ENCODE results near the gene KLHL30. TPM values are rescaled to one million over a fixed set of nuclear protein-coding genes. Genes with fewer than 3 reads are reported as not detected.

Gene KLHL30
- total and polyA plus RNA-seq, 4 donors, result 0.10 to 0.28 (median 0.13) TPM

DNA sequence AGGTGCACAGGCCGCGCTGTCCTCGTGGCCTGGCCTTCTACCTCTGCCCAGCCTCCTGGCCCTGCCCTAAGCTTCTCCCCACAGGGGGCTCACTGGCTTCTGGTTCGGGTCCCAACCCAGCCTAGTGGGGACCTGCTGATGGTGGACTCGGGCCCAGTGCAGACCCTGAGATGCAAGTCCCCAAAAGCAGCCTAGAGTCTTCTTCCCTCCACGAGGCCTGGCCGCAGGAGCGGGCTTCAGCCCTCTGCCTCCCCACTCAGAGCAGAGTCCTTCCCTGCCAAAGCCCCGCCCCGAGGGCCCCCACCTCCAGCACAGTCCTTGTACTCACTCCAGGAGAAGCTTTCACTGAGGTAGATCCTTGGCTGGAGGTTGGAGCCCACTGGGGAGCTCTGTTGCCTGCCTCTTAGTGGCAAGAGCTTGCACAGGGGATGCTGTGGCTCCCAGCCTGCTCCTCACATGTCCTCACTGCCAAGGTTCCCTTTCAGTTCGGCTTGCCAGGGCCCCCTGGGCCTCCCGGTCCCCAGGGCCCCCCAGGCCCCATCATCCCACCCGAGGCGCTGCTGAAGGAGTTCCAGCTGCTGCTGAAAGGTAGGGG lies 23.9 kb downstream of the KLHL30 start:
- Histone ChIP-seq H3K27me3 (ENCODE audit: control insufficient read depth, insufficient read depth, low read length) (peaks cover 45% of the 10 kb centered on the region), H3K36me3 (ENCODE audit: control insufficient read depth, insufficient read depth, low read length) (peaks cover 26% of the 10 kb centered on the region), H3K27ac (ENCODE audit: low read depth, low read length) (no peak overlapping the region), H3K9me3 (ENCODE audit: control insufficient read depth, insufficient read depth, low read length) (no peaks in the 10 kb centered on the region), H3K4me3 (ENCODE audit: low read depth, low read length) (no peak overlapping the region), H3K4me1 (ENCODE audit: control insufficient read depth, insufficient read depth, low read length) (peaks cover 36% of the 10 kb centered on the region)
- WGBS (ENCODE audit: insufficient coverage), result 88% methylated on average over 12 of the region's 14 CpGs
- no peak for DNase-seq (ENCODE audit: low read depth in 4 of 6, low spot score in 6 of 6)

DNA sequence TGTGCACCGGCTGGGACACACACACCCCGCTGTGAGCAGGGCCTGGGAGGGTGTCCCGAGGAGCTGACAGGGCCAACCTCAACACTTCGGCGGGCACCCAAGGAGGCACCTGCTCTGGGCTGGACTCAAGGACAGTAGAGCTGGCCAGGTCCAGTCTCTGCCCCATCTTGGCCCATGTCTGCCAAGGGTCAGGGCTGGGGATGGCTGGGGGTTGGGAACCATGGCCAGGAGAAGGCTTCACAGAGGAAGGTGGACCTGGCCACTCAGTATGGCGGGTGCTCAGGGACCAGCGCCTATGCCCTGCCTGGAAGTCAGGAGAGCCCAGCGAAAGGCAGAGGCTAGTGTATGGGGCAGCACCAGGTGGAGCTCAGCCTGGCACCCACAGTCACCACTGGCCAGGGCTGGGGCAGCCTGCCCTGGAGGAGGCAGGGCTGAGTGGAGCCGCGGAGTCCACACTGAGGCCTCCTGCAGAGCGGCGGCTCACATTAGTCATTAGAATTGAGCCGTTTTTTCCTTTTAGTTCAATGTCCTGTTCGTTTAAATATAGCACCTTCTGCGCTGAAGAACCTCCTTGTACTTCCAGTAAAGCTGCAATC lies 24.5 kb downstream of the KLHL30 start:
- peaks cover 32% of the 10 kb centered on the region for H3K36me3 ChIP-seq (ENCODE audit: control insufficient read depth, insufficient read depth, low read length)
- DNase-seq (ENCODE audit: low read depth in 4 of 6, low spot score in 6 of 6), result no peak
- WGBS (ENCODE audit: insufficient coverage), result 81% methylated on average over 12 of the region's 15 CpGs
- peaks cover 36% of the 10 kb centered on the region for H3K4me1 ChIP-seq (ENCODE audit: control insufficient read depth, insufficient read depth, low read length)
- H3K27ac ChIP-seq (ENCODE audit: low read depth, low read length), result no peak overlapping the region
- peaks cover 41% of the 10 kb centered on the region for H3K27me3 ChIP-seq (ENCODE audit: control insufficient read depth, insufficient read depth, low read length)
- no peaks in the 10 kb centered on the region for H3K9me3 ChIP-seq (ENCODE audit: control insufficient read depth, insufficient read depth, low read length)
- no peak overlapping the region for H3K4me3 ChIP-seq (ENCODE audit: low read depth, low read length)

DNA sequence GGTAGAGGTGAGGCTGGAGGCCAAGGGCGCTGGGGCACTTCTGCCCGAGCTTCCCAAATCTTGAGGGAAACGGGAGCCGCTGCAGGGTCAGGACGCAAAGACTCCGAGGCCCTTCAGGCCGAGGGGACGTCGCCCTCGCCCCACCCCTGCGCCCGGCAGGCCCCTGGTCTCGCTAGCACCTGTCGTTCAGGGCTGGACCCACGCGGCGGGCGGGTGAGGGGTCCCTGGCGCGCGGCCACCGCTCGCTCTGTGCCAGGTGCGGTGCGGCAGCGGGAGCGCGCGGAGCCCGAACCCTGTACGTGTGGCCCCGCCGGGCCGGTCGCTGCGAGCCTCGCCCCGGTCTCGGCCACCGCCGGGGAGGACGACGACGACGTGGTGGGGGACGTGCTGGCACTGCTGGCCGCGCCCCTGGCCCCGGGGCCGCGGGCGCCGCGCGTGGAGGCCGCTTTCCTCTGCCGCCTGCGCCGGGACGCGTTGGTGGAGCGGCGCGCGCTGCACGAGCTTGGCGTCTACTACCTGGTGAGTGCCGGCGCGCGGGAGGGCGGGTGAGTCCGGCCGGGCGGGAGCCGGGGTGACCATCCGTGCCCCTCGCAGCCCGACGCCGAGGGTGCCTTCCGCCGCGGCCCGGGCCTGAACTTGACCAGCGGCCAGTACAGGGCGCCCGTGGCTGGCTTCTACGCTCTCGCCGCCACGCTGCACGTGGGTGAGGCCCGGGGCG lies 25.2 kb downstream of the KLHL30 start:
- peaks cover 29% of the 10 kb centered on the region for H3K4me1 ChIP-seq (ENCODE audit: control insufficient read depth, insufficient read depth, low read length)
- no peak overlapping the region for H3K4me3 ChIP-seq (ENCODE audit: low read depth, low read length)
- DNase-seq (ENCODE audit: low read depth in 4 of 6, low spot score in 6 of 6), result peak in 2 of 6 donors; percentile 25 to 34
- no peaks in the 10 kb centered on the region for H3K9me3 ChIP-seq (ENCODE audit: control insufficient read depth, insufficient read depth, low read length)
- 2% methylated on average over 95 of the region's 95 CpGs for WGBS (ENCODE audit: insufficient coverage)
- peaks cover 35% of the 10 kb centered on the region for H3K27me3 ChIP-seq (ENCODE audit: control insufficient read depth, insufficient read depth, low read length)
- H3K36me3 ChIP-seq (ENCODE audit: control insufficient read depth, insufficient read depth, low read length), result peaks cover 38% of the 10 kb centered on the region
- no peak overlapping the region for H3K27ac ChIP-seq (ENCODE audit: low read depth, low read length)

DNA sequence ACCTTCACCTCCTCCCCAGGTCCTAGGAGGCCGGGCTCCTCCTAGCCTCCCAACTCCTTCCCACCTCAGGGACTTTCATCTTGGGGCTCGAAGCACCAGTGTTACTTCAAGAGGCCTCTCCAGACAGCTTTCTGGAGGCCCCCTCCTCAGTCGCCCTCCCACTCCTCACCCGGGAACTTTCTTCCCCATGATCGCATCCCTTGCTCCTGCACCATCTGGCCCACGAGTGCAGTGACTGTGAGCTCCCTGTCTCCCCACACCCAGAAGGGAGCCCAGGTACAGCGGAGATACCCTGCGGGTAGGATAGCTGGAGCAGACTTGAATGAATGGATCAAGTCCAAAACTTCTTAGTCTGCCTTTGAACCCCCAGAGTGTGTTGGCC lies 26.4 kb downstream of the KLHL30 start:
- WGBS (ENCODE audit: insufficient coverage), result 100% methylated on average over 5 of the region's 8 CpGs
- DNase-seq (ENCODE audit: low read depth in 4 of 6, low spot score in 6 of 6), result no peak

DNA sequence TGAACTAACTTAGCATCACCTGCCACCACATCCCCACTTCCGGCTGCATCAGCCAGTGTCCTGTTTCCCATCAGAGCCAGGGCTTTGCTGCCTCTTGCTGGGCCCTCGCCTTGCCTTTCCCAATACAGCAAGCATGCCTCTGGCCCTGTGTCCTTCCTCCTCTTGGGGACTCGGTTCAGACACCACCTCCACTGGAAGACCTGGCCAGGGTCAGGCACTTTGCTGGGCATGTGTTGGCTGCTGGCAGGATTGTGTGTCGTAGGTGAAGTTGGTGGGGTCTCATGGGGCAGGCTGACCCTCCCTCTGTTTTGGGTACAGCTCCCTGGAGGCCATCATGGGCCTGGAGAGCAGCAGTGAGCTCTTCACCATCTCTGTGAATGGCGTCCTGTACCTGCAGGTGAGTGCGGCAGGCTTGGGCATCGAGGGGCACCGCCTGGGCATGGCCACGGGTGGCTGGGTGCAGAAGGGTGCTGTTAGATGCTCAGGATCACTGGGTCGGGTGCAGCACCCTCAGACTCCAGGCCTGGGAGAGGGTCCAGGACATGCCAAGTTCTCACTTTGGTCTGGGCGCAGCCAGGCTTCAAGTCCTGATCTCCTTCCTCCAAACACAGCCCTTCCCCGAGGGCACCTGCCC lies 26.9 kb downstream of the KLHL30 start:
- Histone ChIP-seq H3K4me1 (ENCODE audit: control insufficient read depth, insufficient read depth, low read length) (peaks cover 17% of the 10 kb centered on the region), H3K4me3 (ENCODE audit: low read depth, low read length) (no peak overlapping the region), H3K9me3 (ENCODE audit: control insufficient read depth, insufficient read depth, low read length) (no peaks in the 10 kb centered on the region), H3K27me3 (ENCODE audit: control insufficient read depth, insufficient read depth, low read length) (peaks cover 22% of the 10 kb centered on the region), H3K27ac (ENCODE audit: low read depth, low read length) (no peak overlapping the region), H3K36me3 (ENCODE audit: control insufficient read depth, insufficient read depth, low read length) (peaks cover 51% of the 10 kb centered on the region)
- no peak for DNase-seq (ENCODE audit: low read depth in 4 of 6, low spot score in 6 of 6)
- WGBS (ENCODE audit: insufficient coverage), result 96% methylated on average over 11 of the region's 12 CpGs

More for the DNA sequence above, 26.4 kb downstream of the KLHL30 start:
- H3K4me3 ChIP-seq (ENCODE audit: low read depth, low read length), result no peak overlapping the region
- peaks cover 46% of the 10 kb centered on the region for H3K36me3 ChIP-seq (ENCODE audit: control insufficient read depth, insufficient read depth, low read length)
- peaks cover 27% of the 10 kb centered on the region for H3K27me3 ChIP-seq (ENCODE audit: control insufficient read depth, insufficient read depth, low read length)
- H3K27ac ChIP-seq (ENCODE audit: low read depth, low read length), result no peak overlapping the region
- peaks cover 22% of the 10 kb centered on the region for H3K4me1 ChIP-seq (ENCODE audit: control insufficient read depth, insufficient read depth, low read length)
- no peaks in the 10 kb centered on the region for H3K9me3 ChIP-seq (ENCODE audit: control insufficient read depth, insufficient read depth, low read length)

DNA sequence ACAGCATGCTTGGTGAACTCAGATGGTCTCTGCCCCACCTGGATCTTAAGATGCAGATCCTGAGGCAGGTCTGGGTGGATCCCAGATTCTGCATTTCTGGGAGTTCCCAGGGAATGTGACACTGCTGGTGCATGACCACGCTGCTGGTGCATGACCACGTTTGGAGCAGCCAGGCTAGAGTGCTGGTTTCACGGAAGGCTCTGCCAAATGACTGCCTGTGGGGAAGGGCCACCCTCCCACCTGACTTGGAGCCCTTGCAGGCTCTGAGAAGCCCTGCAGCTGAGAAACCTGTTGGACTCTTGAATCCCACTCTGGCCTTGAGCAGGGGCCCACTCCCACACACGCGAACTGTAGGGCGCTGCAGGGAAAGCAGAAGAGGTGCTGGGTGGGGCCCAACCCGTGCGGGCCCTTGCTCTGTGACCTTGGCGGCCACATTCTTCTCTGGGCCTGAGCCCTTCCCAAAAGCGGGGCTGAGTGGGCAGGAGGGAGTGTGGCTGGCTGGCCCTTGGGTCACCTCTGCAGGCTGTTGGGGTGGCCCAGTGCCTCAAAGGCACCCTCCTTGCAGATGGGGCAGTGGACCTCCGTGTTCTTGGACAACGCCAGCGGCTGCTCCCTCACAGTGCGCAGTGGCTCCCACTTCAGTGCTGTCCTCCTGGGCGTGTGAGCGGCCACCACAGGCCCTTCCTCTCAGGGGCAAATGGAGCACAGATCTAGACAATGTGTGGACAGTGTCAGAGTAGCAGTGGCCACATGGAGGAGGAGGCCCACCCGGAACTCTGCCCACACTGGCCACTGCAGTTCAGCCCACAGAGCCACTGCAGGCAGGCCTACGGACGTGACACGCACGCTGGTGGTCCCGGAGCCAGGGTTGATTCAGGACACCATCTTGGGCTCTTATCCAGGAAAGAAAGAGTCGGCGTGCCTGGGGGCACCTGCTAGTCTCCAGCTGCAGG lies 28.2 kb downstream of the KLHL30 start:
- Histone ChIP-seq H3K9me3 (ENCODE audit: control insufficient read depth, insufficient read depth, low read length) (no peaks in the 10 kb centered on the region), H3K27me3 (ENCODE audit: control insufficient read depth, insufficient read depth, low read length) (peaks cover 19% of the 10 kb centered on the region), H3K36me3 (ENCODE audit: control insufficient read depth, insufficient read depth, low read length) (peaks cover 55% of the 10 kb centered on the region), H3K4me3 (ENCODE audit: low read depth, low read length) (no peak overlapping the region), H3K4me1 (ENCODE audit: control insufficient read depth, insufficient read depth, low read length) (peaks cover 10% of the 10 kb centered on the region), H3K27ac (ENCODE audit: low read depth, low read length) (no peak overlapping the region)
- WGBS (ENCODE audit: insufficient coverage), result 87% methylated on average over 23 of the region's 24 CpGs
- DNase-seq (ENCODE audit: low read depth in 4 of 6, low spot score in 6 of 6), result no peak

DNA sequence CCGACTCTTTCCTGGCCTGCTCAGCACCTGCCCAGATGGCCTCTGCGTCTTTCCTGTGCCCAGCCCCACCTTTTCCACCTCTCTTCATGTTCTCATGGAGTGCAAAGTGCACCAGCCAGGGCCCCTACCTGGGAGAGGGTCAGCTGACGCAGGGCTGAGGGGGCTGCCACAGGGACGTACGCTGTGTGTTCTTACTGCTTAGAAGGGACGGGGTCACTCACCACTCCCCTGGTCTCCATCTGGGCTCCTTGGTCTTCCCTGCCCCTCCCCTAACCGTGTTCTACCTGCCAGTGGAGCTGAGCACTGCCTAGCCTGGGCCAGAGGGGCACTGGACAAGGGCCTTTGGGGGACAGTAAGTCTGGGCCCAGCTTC lies 28.9 kb downstream of the KLHL30 start:
- Histone ChIP-seq H3K4me1 (ENCODE audit: control insufficient read depth, insufficient read depth, low read length) (peaks cover 10% of the 10 kb centered on the region), H3K27me3 (ENCODE audit: control insufficient read depth, insufficient read depth, low read length) (peaks cover 19% of the 10 kb centered on the region), H3K36me3 (ENCODE audit: control insufficient read depth, insufficient read depth, low read length) (peaks cover 57% of the 10 kb centered on the region), H3K27ac (ENCODE audit: low read depth, low read length) (no peak overlapping the region), H3K9me3 (ENCODE audit: control insufficient read depth, insufficient read depth, low read length) (no peaks in the 10 kb centered on the region), H3K4me3 (ENCODE audit: low read depth, low read length) (no peak overlapping the region)
- WGBS (ENCODE audit: insufficient coverage), result 91% methylated on average over 7 of the region's 7 CpGs
- DNase-seq (ENCODE audit: low read depth in 4 of 6, low spot score in 6 of 6), result no peak

DNA sequence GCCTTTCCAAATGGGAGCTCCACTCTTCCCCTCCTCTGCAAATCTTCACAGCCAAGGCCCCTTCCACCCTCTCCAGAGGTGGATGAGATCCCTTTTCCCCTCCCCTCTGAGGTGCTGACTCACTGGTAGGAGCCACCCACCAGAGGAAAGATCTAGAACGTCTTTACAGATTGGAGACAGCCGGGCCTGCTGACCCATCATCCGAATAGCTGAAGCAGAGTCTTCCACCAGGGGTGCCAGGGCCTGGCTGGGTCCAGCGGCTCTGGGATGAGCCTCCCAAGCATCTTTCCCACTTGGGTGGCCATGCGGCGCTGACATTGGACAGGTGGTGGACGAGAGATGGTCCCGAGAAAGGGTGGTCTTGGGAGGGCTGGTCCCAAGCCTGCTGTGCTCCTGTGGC lies 29.3 kb downstream of the KLHL30 start:
- 93% methylated on average over 8 of the region's 8 CpGs for WGBS (ENCODE audit: insufficient coverage)
- Histone ChIP-seq H3K36me3 (ENCODE audit: control insufficient read depth, insufficient read depth, low read length) (peaks cover 59% of the 10 kb centered on the region), H3K4me1 (ENCODE audit: control insufficient read depth, insufficient read depth, low read length) (peaks cover 10% of the 10 kb centered on the region), H3K9me3 (ENCODE audit: control insufficient read depth, insufficient read depth, low read length) (no peaks in the 10 kb centered on the region), H3K27me3 (ENCODE audit: control insufficient read depth, insufficient read depth, low read length) (peaks cover 14% of the 10 kb centered on the region), H3K27ac (ENCODE audit: low read depth, low read length) (no peak overlapping the region), H3K4me3 (ENCODE audit: low read depth, low read length) (no peak overlapping the region)
- DNase-seq (ENCODE audit: low read depth in 4 of 6, low spot score in 6 of 6), result no peak

Data from spinal cord (tissue), 10 donors.